ENCODE measurements around the gene KSR2.
"Not testable (repeated sequence)": the region's sequence is repeated elsewhere in the genome, so short reads cannot be mapped to it uniquely, and the experiment has no call there.

Gene KSR2

DNA sequence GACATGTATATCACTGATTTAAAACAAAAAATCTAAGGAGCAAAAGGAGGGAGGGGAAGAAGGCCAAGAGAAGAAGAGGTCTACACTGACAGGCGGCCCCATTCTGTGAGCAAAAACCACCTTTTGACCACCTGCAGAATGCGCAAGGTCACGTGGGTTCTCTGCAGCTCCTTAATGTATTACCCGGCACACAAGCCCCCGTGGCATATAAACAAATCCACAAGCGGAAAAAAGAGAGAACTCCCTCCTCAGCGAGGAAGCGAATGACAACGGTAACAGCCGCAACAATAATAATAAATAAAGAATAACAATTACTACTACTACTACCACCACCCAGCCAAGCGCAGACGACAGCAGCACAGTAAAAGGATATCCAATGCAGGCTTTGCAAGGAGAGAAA is 1.3 kb downstream of the KSR2 start:
- DNase-seq: no peak

DNA sequence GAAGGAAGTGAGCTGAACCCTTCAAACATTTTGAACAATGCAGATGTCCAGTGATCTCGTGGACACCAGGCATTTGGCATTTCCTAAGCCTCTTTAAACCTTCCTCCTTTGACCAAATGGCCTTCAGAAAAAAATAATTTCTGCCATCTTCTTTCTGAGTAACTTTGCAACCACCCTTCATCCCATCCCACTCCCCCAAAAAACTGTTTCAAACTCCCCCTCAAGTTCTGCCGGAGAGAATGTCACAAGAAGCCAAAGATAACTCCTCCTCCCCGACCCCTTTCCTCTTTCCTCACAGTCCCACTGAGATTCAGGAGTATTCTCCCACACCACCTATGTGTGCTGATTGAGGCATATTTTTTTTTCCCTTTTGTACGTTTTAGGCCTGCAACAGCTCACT is 1.7 kb downstream of the KSR2 start:
- no peak for DNase-seq

DNA sequence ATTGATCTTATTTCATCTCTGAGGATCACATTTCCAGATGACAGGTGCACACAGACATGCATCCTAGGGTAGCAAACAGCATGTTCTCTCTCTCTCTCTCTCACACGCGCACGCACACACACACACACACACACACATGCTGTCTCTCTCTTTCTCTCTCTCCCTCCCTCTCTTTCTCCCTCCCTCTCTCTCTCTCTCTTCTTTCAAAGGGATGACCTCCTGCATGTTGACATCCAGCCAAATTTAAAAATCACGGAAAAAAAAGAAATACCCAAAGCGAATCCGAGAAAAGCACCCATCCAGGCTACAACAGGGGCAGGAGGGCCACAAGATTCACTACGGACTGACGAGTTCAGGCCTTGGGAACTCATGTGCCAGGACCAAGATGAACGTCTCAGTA is 2.3 kb downstream of the KSR2 start:
- DNase-seq: no peak

DNA sequence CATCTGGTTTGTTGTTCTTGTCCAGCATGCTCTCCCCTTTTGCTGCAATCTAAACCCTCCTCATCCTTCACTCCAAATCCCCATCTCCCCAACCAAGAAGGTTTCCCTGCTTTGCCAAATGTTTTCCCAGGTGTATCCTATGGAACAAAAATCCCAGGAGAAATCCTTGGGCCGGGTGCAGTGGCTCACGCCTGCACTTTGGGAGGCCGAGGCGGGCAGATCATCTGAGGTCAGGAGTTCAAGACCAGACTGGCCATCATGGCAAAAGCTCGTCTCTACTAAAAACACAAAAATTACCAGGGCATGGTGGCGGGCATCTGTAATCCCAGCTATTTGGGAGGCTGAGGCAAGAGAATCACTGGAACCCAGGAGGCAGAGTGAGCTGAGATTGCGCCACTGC is 5.0 kb downstream of the KSR2 start:
- no peak for DNase-seq

- DNase-seq: no peak
Measured at GRCh38 chr12:117936722-117937484, 31.9 kb downstream of the KSR2 start.

GRCh38 chr12:117933545-117933944 is 35.2 kb downstream of the KSR2 start:
- DNase-seq: no peak

DNA sequence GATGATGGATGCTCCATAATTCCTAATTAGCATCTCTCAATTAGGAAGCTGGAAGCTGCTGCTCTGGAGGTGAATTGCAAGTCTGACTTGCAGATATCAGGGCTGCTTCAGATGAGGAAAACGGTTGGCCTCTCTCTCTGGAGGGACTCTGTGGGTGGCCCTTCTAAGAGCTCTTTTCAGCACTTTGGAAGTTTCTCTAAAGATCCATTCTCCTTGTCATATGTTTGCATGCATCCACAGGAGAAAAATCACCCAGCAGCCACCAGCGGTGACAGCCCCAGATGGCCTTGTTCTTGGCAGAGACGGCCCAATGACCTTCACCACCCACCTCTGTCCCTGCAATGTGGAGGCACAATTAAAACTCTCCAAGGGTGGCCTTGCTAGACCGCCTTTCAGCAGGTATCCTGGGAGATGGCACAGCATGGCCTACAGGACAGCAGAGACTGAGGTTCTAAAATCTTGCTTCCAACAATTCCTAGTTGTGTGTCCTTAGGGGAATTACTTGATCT is 42.3 kb downstream of the KSR2 start:
- no peak for DNase-seq

GRCh38 chr12:117921929-117922777 is 46.6 kb downstream of the KSR2 start:
- no peak for DNase-seq

DNA sequence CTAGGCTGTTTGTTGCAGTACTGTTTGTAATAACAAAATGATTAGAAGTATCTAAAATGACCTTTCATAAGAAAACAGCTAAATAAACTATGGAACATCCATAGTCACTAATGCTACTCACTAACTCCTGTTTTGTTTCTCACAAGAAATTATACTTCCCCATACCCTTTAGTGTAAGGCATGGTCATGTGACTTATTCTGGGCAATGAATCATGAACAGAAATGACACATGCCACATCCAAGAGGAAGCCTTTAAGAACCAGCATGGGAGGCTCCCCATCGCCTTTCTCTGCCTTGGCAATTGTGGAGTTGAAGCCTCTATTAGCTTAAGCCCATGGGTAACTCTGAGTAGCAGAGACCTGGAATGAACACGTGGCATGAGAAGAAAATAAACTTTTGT is 49.3 kb downstream of the KSR2 start:
- DNase-seq: no peak

DNA sequence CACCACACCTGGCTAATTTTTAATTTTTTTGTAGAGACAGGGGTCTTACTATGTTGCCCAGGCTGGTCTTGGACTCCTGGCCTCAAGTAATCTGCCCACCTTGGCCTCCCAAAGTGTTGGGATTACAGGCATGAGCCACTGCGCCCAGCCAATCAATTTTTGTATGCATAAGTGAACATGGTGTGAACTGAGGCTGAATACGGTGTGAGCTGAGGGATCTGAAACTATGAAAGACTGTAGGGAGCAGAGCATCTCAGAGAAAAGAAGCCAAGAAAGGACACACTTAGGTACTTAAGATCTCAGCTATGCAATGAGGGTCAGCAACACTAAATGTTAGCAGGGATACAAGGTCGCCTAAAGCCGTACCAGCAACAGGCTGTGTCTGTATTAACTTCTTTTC is 54.1 kb downstream of the KSR2 start:
- DNase-seq: no peak

DNA sequence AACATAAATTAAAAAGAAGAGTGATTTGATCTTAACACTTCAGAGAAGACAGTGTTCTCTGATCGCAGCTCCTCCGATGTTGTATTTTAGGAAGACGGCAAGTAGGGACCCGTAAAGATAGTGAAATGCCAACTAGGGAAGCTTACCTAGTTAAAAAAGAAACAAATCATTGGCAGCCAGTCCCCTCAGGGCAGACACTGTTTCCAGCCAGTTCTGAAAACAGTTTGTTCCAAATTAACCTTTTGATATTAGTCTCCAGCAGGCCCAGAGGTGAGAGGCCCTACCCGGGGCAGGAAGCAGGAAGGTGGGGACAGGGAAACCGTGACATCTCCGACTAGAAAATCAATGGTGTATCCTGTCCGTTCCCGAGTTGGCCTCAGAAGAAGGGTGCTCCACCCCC is 56.0 kb downstream of the KSR2 start:
- no peak for DNase-seq

- DNase-seq: no peak
Measured at GRCh38 chr12:117908411-117908810, 60.4 kb downstream of the KSR2 start.

DNA sequence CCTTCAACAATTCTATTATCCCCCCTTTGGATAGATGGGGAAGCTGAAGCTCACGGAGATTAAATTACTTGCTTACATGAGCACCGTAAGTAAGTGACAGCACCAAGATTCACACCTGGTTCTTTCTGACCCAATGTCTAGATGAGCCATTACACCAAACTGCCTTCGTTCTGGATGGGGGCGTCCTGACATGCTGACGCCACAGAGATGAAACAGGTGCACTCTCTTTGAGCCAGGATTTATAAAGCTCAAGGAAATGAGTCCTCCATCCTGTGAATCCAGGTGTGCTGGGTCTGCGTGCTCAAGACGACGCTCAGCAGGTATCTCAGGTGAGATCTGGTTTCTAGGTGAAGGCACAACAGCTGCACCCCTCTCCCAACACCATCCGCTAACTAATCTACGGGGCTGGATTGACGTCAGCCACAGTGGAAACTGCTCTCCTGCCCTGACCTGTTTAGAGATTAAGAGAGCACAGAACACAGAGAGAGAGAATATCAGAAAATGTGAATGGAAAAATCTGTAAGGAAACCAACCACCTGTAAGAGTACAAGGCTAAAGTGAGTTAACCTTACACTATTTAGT is 61.6 kb downstream of the KSR2 start:
- DNase-seq: no peak

- no peak for DNase-seq
Measured at GRCh38 chr12:117904051-117904450, 64.7 kb downstream of the KSR2 start.

DNA sequence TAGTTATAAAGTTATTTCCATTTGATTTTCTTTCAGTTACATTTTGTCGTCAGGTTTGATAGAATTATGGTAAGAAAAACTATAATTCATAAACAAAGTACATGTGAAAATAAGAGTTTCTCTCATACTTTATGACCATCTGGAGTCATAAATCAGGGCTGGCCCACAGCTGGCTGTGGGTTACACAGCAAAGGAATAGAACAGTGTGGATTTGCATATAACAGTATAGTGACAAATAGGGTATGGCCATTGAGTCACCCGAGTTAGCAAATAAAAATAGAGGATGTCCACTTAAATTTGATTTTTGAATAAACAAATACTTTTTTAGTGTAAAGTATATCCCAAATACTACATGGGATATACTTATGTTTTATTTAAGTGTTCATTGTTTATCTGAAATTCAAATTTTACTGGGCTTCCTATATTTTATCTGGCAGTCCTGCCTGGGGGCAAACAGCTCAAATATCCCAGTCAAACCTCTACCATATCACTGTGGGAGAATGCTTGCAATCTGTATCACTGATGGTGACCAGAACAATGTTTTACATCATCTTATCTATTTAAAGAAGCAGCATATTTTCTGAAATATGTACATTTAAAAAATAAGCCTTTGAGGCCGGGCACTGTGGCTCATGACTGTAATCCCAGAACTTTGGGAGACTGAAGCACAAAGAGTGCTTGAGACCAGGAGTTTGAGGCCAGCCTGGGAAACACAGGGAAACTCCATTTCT is 65.5 kb downstream of the KSR2 start:
- no peak for DNase-seq

DNA sequence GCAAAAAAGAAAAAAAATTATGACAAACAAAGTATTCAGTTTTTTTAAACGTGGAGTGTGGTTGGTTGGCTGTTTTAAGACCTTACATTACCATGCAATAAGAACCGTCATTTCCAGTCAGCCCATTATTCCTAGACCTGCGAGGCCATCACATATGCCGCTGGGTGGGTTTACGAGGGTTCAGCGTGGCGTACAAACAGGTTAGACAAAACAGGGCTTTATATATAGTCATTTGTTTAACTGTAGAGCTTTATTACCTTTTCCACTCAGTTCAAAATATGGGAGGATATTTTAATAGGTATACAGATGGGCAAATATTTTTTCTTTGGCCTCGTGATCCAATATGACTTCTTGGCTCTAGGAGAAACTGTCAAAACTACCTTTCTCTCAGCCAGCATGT is 67.2 kb downstream of the KSR2 start:
- DNase-seq: no peak

DNA sequence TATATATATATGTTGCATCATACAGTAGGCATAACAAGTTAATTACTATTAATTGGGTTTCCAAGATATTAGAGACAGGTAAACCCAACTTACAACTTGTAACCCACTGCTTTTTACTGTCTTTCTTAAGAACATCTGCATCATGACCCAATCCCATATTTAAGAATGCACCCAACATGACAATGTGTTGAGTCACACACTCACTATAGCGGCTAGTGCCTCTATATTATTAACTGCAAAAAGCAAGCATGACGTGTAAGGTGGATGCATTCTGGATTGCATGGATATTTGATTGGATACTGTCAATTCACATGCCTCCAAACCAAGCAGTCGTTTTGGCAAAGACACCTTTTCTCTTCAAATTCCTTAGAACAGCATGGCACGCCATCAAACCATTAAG is 68.2 kb downstream of the KSR2 start:
- DNase-seq: no peak

- no peak for DNase-seq
Measured at GRCh38 chr12:117897372-117898161, 71.2 kb downstream of the KSR2 start.

DNA sequence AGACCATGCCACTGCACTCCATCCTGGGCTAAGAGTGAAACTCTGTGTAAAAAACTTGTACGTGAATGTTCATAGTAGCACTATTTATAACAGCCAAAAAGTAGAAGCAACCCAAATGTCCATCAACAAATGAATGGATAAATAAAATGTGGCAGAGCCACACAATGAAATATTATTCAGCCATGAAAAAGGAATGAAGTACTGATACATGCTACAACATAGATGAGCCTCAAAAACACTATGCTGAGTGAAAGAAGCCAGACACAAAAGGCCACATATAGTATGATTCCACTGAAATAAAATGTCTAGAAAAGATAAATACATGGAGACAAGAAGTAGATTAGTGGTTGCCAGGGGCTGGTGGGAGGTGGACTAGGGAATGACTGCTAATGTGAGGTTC is 72.8 kb downstream of the KSR2 start:
- DNase-seq: no peak

DNA sequence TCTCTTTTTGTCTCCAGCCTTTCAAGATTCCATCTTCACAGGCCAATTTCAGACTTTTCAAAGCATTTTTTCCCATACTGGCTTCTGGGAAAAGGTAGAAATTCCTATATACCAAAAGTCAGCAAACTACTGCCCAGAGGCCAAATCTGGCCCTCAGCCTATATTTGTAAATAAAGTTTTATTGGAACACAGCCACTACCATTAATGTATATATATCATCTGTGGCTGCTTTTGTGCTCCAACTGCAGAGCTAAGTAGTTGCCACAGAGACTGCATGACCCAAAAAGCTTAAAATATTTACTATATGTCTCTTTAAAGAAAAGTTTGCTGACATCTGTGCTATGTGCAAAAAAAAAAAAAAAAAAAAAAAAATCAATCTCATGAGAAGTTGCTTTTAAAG is 76.3 kb downstream of the KSR2 start:
- no peak for DNase-seq

GRCh38 chr12:117891265-117891664 is 77.5 kb downstream of the KSR2 start:
- not testable (repeated sequence) for DNase-seq

- DNase-seq: no peak
Measured at GRCh38 chr12:117890644-117891043, 78.1 kb downstream of the KSR2 start.
